KBM-7 (cell line): ENCODE data around the gene CEP57L1.
"Not testable (repeated sequence)": the region's sequence is repeated elsewhere in the genome, so short reads cannot be mapped to it uniquely, and the experiment has no call there.

Experiments used
- DNase-seq: peaks from one replicate; pipeline ENCODE4 v3.0.0-alpha.2; 2015
- in situ Hi-C: fragments of 300-500 bp; cut with MboI; formaldehyde crosslinking; loops from 2 replicates; pipeline ENCODE4 v1.14.3; 2020; ENCODE audit warnings: low sequenced_read_pairs, low pct_unique_long_range_greater_than_20kb, mixed read lengths

Gene CEP57L1

GRCh38 chr6:109143191-109143590, 47.9 kb downstream of the CEP57L1 start:
- in situ Hi-C loops = no loop called here
- DNase-seq = no peak

- DNase-seq, in situ Hi-C loops: not testable (repeated sequence)
These were observed 52.9 kb downstream of the CEP57L1 start for GRCh38 chr6:109148251-109148650.

GRCh38 chr6:109148716-109149115, 53.4 kb downstream of the CEP57L1 start:
- DNase-seq, in situ Hi-C loops: not testable (repeated sequence)

- in situ Hi-C loops = no loop called here
These were observed 58.4 kb downstream of the CEP57L1 start for GRCh38 chr6:109153752-109154151.

GRCh38 chr6:109164331-109164730, 69.0 kb downstream of the CEP57L1 start:
- DNase-seq = no peak
- in situ Hi-C loops = no loop called here

More at GRCh38 chr6:109153752-109154151, 58.4 kb downstream of the CEP57L1 start:
- no peak for DNase-seq

- DNase-seq = peak; percentile 16
- in situ Hi-C loops = no loop called here
These were observed 70.2 kb downstream of the CEP57L1 start for GRCh38 chr6:109165392-109165974.

- no peak for DNase-seq
- in situ Hi-C loops = no loop called here
These were observed 71.4 kb downstream of the CEP57L1 start for GRCh38 chr6:109166673-109167072.

- no peak for DNase-seq
- in situ Hi-C loops = no loop called here
These were observed 72.3 kb downstream of the CEP57L1 start for GRCh38 chr6:109167562-109167961.

- in situ Hi-C loops = no loop called here
- DNase-seq = no peak
These were observed 75.0 kb downstream of the CEP57L1 start for GRCh38 chr6:109170333-109170732.

GRCh38 chr6:109172101-109172746, 76.9 kb downstream of the CEP57L1 start:
- no peak for DNase-seq
- in situ Hi-C loops = no loop called here

- DNase-seq = no peak
- in situ Hi-C loops = loop anchor here (25.0 kb wide), 1 partner anchor 212 kb away; the partner anchor contains the start of gene CD164
These were observed 79.6 kb downstream of the CEP57L1 start for GRCh38 chr6:109174916-109175315.

GRCh38 chr6:109178921-109179320, 83.6 kb downstream of the CEP57L1 start:
- in situ Hi-C loops = loop anchor here (25.0 kb wide), 1 partner anchor 208 kb away; the partner anchor contains the start of gene CD164
- DNase-seq = no peak

- in situ Hi-C loops = loop anchor here (25.0 kb wide), 1 partner anchor 208 kb away; the partner anchor contains the start of gene CD164
These were observed 84.2 kb downstream of the CEP57L1 start for GRCh38 chr6:109179507-109179906.

GRCh38 chr6:109182578-109182977, 87.3 kb downstream of the CEP57L1 start:
- no peak for DNase-seq
- in situ Hi-C loops = loop anchor here (25.0 kb wide), 1 partner anchor 205 kb away; the partner anchor contains the start of gene CD164

More at GRCh38 chr6:109179507-109179906, 84.2 kb downstream of the CEP57L1 start:
- no peak for DNase-seq

GRCh38 chr6:109183109-109183650, 87.9 kb downstream of the CEP57L1 start:
- in situ Hi-C loops = loop anchor here (25.0 kb wide), 1 partner anchor 204 kb away; the partner anchor contains the start of gene CD164
- DNase-seq = no peak

GRCh38 chr6:109184638-109185037, 89.3 kb downstream of the CEP57L1 start:
- in situ Hi-C loops = loop anchor here (25.0 kb wide), 1 partner anchor 203 kb away; the partner anchor contains the start of gene CD164
- DNase-seq = no peak

- in situ Hi-C loops = loop anchor here (25.0 kb wide), 1 partner anchor 201 kb away; the partner anchor contains the start of gene CD164
- no peak for DNase-seq
These were observed 90.7 kb downstream of the CEP57L1 start for GRCh38 chr6:109186012-109186411.

GRCh38 chr6:109187399-109188114, 92.2 kb downstream of the CEP57L1 start:
- in situ Hi-C loops = loop anchor here (25.0 kb wide), 1 partner anchor 200 kb away; the partner anchor contains the start of gene CD164
- peak; percentile 72 for DNase-seq

GRCh38 chr6:109188115-109188411, 92.8 kb downstream of the CEP57L1 start:
- in situ Hi-C loops = loop anchor here (25.0 kb wide), 1 partner anchor 199 kb away; the partner anchor contains the start of gene CD164
- no peak for DNase-seq
